GM12878 (cell line): ENCODE results near the gene FAM120B. TPM values are rescaled to one million over a fixed set of nuclear protein-coding genes. Genes with fewer than 3 reads are reported as not detected.

ENCODE experiments used
- ATAC-seq: fragments of 200-7000 bp; cut with Tn5 transposase; 3 replicates; pipeline ENCODE4 v1.9.1; 2020; ENCODE audit warnings: mild to moderate bottlenecking, moderate library complexity
- BruUV-seq: library from RNA; stranded (reverse); fragments of 400-500 nt; replicated peaks from 2 replicates; lab custom pipeline; 2021; lab: Mats Ljungman, UMichigan
- CTCF ChIA-PET: fragments of 300-600 bp; sonication (Branson Sonifier 250); formaldehyde crosslinking; extraction: SDS; loops from one replicate; lab custom pipeline; 2021; ENCODE audit warnings: inconsistent platforms; lab: Yijun Ruan, JAX
- POLR2A ChIA-PET: fragments of 350-600 bp; formaldehyde crosslinking; extraction: SDS; loops from one replicate; lab custom pipeline; 2021; ENCODE audit warnings: inconsistent platforms; lab: Charles Lee
- RAD21 ChIA-PET: fragments of 300-600 bp; sonication (Branson Sonifier 250); formaldehyde crosslinking; loops from one replicate; lab custom pipeline; 2023; ENCODE audit warnings: antibody characterized with exemption; ENCODE audit not compliant: unreplicated experiment; lab: Charles Lee
- SMC1A ChIA-PET: fragments of 300-600 bp; sonication (Branson Sonifier 250); formaldehyde crosslinking; loops from one replicate; lab custom pipeline; 2023; ENCODE audit not compliant: unreplicated experiment, uncharacterized antibody; lab: Charles Lee
- DNase-seq: peaks from one replicate; pipeline ENCODE4 v3.0.0-alpha.2; 2011; ENCODE audit warnings: low read depth, low spot score
- FAIRE-seq: peaks from 3 replicates; lab custom pipeline; 2011; peaks lifted over from hg19 to GRCh38; lab: Jason Lieb, UNC
- H2AFZ ChIP-seq: 2 replicates; pipeline ENCODE4 v1.6.0; 2011; ENCODE audit warnings: low read depth, low read length, control low read depth; ENCODE audit not compliant: control insufficient read depth
- H3K27ac ChIP-seq: 2 replicates; pipeline ENCODE4 v1.5.1; 2011; ENCODE audit warnings: control low read depth; ENCODE audit not compliant: control insufficient read depth, insufficient read depth
- H3K27me3 ChIP-seq, 2 experiments: replicated peaks in 1 of 2; 2 replicates each; pipeline versions ENCODE4 v1.6.0 to v1.6.1; 2011; ENCODE audit warnings: low read length in 1 of 2; ENCODE audit not compliant: control insufficient read depth in 2 of 2, insufficient read depth in 2 of 2
- H3K36me3 ChIP-seq, 2 experiments: 2 replicates each; pipeline ENCODE4 v1.5.1; 2011; ENCODE audit warnings: low read length in 1 of 2; ENCODE audit not compliant: control insufficient read depth in 2 of 2, insufficient read depth in 2 of 2
- H3K4me1 ChIP-seq: 2 replicates; pipeline ENCODE4 v1.6.1; 2011; ENCODE audit warnings: mild to moderate bottlenecking, low read length, moderate library complexity, mixed read lengths; ENCODE audit not compliant: control insufficient read depth, insufficient read depth
- H3K4me2 ChIP-seq: 2 replicates; pipeline ENCODE4 v1.6.0; 2011; ENCODE audit warnings: control low read depth; ENCODE audit not compliant: control insufficient read depth, insufficient read depth
- H3K4me3 ChIP-seq: fragments of 200-600 bp; sonication (generic); 2 replicates; pipeline ENCODE4 v1.5.1; 2016
- H3K79me2 ChIP-seq: 2 replicates; pipeline ENCODE4 v1.6.0; 2011; ENCODE audit warnings: low read length; ENCODE audit not compliant: control insufficient read depth, insufficient read depth
- H3K9ac ChIP-seq: 2 replicates; pipeline ENCODE4 v1.8.0; 2011; ENCODE audit warnings: low read length, control low read depth, mixed read lengths; ENCODE audit not compliant: control insufficient read depth, insufficient read depth
- H3K9me3 ChIP-seq: replicated peaks from 3 replicates; pipeline ENCODE4 v1.5.1; 2011; ENCODE audit warnings: mild to moderate bottlenecking, low read length; ENCODE audit not compliant: control insufficient read depth, insufficient read depth
- H4K20me1 ChIP-seq: 2 replicates; pipeline ENCODE4 v1.6.0; 2011; ENCODE audit not compliant: control insufficient read depth, insufficient read depth
- CHD4 ChIP-seq: fragments of 200-600 bp; sonication (generic); IDR thresholded peaks from 2 replicates; pipeline ENCODE4 v1.6.1; 2016; ENCODE audit warnings: mild to moderate bottlenecking
- E4F1 ChIP-seq: fragments of 450-650 bp; IDR thresholded peaks from 2 replicates; pipeline ENCODE4 v1.6.1; 2018; ENCODE audit warnings: borderline replicate concordance, mild to moderate bottlenecking; ENCODE audit not compliant: partially characterized antibody
- FOS ChIP-seq: IDR thresholded peaks from 3 replicates; pipeline ENCODE4 v1.6.1; 2011; ENCODE audit warnings: borderline replicate concordance; ENCODE audit not compliant: insufficient read length; ENCODE audit errors: extremely low read depth
- FOXM1 ChIP-seq: IDR thresholded peaks from 2 replicates; pipeline ENCODE4 v1.6.1; 2012; ENCODE audit warnings: low read depth, mild to moderate bottlenecking, inconsistent platforms, low read length, moderate library complexity
- HDAC6 ChIP-seq: fragments of 200-600 bp; sonication (generic); IDR thresholded peaks from one replicate; pipeline ENCODE4 v1.8.0; 2017; ENCODE audit warnings: antibody characterized with exemption; ENCODE audit not compliant: unreplicated experiment
- IRF4 ChIP-seq: IDR thresholded peaks from 2 replicates; pipeline ENCODE4 v1.6.1; 2011; ENCODE audit warnings: low read depth, low read length
- NFYA ChIP-seq: IDR thresholded peaks from 2 replicates; pipeline ENCODE4 v1.6.1; 2011; ENCODE audit warnings: low read depth, mild to moderate bottlenecking, low read length, improper control_type of control experiment, borderline replicate concordance
- RB1 ChIP-seq: fragments of 450-650 bp; formaldehyde crosslinking; IDR thresholded peaks from 2 replicates; pipeline ENCODE4 v1.6.1; 2017; ENCODE audit warnings: mild to moderate bottlenecking, borderline replicate concordance
- TAF1 ChIP-seq: IDR thresholded peaks from 2 replicates; pipeline ENCODE4 v1.6.1; 2011; ENCODE audit warnings: mild to moderate bottlenecking, low read depth, low read length, borderline replicate concordance
- TARDBP ChIP-seq: IDR thresholded peaks from 2 replicates; pipeline ENCODE4 v1.6.1; 2016; ENCODE audit warnings: borderline replicate concordance
- ZBTB33 ChIP-seq: fragments of 450-650 bp; IDR thresholded peaks from 2 replicates; pipeline ENCODE4 v1.6.1; 2017; ENCODE audit warnings: mild to moderate bottlenecking
- WGBS: methylation state at CpG from one replicate; pipeline ENCODE4 v1.1.6; 2016; ENCODE audit warnings: low lambda C conversion rate; ENCODE audit not compliant: insufficient replicate concordance, insufficient coverage; ENCODE audit errors: missing lambda C conversion rate; 5-methylcytosine and 5-hydroxymethylcytosine counted together
- in situ Hi-C: fragments of 300-500 bp; cut with MboI; formaldehyde crosslinking; loops from 9 replicates; pipeline ENCODE4 v1.14.3; 2018; ENCODE audit warnings: mixed read lengths
- intact Hi-C: fragments of 100-400 bp; cut with micrococcal nuclease; formaldehyde crosslinking; loops from one replicate; pipeline ENCODE4 v1.14.2; 2022; ENCODE audit not compliant: unreplicated experiment
- polyA plus RNA-seq, 11 experiments: library from polyadenylated mRNA; depleted of rRNA in 4 of 11; unstranded in 6 of 11; stranded (reverse) in 5 of 11; fragments of >200 nt; fragmentation: Nextera tagmentation in 4 of 11; fragmentation: Illumina TruSeq in 1 of 11; extraction: Ambion mirVana in 4 of 11; extraction: Trizol in 1 of 11; gene quantifications; 1 replicate in 1 of 11; 2 replicates in 10 of 11; pipeline versions ENCODE4 v1.2.1 to v1.2.3, GENCODE V29; 2011 to 2016; ENCODE audit warnings: inconsistent platforms in 2 of 11, missing spikeins in 2 of 11, low read depth in 1 of 11
- total RNA-seq, 4 experiments: library from RNA; depleted of rRNA in 3 of 4; stranded (reverse); fragments of >200 nt in 3 of 4; fragmentation: Illumina TruSeq in 1 of 4; extraction: Trizol in 1 of 4; gene quantifications; 2 replicates each; pipeline versions ENCODE4 v1.2.1 to v1.2.3, GENCODE V29; 2013 to 2021
- TF ChIP-seq, protein P1 (sequence below): fragments of 450-650 bp; formaldehyde crosslinking; IDR thresholded peaks from 2 replicates; pipeline ENCODE4 v1.5.0; 2022; ENCODE audit warnings: mild to moderate bottlenecking, missing genetic modification characterization

Gene FAM120B
- total and polyA plus RNA-seq, 10 of the 15 experiments (the other 5 are each of a cell fraction or from before 2014, with no cell fraction given): 3.3 to 21.6 (median 15.3) TPM

DNA sequence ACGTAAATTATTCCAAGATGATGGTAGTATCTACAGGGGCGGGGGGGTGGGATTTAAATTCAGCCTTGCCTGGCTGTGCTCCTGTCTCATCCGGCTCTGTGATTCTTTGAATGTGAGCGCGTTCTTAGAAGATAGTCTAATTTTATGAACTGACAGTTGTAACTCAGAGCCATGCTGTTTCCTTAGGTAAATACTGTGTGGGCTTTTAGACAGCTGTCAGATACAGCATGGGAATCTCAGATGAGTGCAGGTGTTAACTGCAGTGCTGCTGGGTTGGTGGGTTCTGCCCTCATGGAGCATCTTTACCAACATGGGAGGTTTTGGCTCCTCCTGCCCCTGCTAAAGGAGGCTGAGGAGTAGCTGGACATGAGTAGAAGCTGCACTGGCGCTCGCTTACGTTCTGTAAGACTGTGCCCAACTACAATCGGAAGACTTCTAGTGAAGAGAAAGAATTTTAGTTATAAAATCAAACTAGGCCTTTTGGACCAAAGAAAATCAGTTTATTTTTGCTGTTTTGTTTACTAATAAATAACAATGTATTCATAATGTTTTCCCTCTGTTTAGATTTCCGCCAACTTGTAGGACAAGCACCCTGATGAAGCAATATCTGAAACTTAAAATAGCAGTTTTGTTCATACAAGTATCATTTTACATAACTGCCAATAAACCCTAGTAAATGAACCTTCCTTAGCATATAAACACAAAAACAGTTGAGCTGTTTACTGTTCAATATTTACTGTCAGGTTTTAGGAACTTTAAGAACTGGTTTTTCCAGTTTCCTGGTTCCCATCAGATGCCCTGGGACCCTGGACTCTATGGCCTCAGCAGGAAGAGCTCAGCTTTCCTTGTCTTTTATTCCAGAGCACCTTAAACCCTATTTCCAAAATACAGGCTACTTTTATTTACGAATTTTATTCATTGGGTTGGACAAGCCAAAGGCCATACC is 66.1 kb downstream of the FAM120B start:
- no peak overlapping the region for H3K4me3 ChIP-seq
- WGBS: 99% methylated on average over 11 of the region's 11 CpGs
- H3K36me3 ChIP-seq: peaks cover 2 to 4% of the 10 kb centered on the region in 2 experiments; a peak in 3 of 4 replicates
- no peak overlapping the region for H3K9ac ChIP-seq
- ATAC-seq (no peak), DNase-seq (no peak), FAIRE-seq (no peak)
- TF ChIP-seq TARDBP (no peak), FOXM1 (no peak), ZBTB33 (no peak), HDAC6 (no peak), NFYA (no peak), IRF4 (no peak), TAF1 (no peak), CHD4 (no peak), RB1 (no peak), FOS (no peak), E4F1 (no peak)
- TF ChIP-seq, protein P1, sequence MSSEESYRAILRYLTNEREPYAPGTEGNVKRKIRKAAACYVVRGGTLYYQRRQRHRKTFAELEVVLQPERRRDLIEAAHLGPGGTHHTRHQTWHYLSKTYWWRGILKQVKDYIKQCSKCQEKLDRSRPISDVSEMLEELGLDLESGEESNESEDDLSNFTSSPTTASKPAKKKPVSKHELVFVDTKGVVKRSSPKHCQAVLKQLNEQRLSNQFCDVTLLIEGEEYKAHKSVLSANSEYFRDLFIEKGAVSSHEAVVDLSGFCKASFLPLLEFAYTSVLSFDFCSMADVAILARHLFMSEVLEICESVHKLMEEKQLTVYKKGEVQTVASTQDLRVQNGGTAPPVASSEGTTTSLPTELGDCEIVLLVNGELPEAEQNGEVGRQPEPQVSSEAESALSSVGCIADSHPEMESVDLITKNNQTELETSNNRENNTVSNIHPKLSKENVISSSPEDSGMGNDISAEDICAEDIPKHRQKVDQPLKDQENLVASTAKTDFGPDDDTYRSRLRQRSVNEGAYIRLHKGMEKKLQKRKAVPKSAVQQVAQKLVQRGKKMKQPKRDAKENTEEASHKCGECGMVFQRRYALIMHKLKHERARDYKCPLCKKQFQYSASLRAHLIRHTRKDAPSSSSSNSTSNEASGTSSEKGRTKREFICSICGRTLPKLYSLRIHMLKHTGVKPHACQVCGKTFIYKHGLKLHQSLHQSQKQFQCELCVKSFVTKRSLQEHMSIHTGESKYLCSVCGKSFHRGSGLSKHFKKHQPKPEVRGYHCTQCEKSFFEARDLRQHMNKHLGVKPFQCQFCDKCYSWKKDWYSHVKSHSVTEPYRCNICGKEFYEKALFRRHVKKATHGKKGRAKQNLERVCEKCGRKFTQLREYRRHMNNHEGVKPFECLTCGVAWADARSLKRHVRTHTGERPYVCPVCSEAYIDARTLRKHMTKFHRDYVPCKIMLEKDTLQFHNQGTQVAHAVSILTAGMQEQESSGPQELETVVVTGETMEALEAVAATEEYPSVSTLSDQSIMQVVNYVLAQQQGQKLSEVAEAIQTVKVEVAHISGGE (CRISPR knock-in tag): no peak
- H3K4me2 ChIP-seq: no peak overlapping the region
- H3K9me3 ChIP-seq: no peaks in the 10 kb centered on the region
- no peaks in the 10 kb centered on the region for H4K20me1 ChIP-seq
- CTCF ChIA-PET: no interaction called here
- POLR2A ChIA-PET: no interaction called here
- H3K4me1 ChIP-seq: no peaks in the 10 kb centered on the region
- H3K27me3 ChIP-seq: no peaks in the 10 kb centered on the region
- H3K79me2 ChIP-seq: no peaks in the 10 kb centered on the region
- H2AFZ ChIP-seq: no peak overlapping the region
- no peak overlapping the region for H3K27ac ChIP-seq
- SMC1A ChIA-PET: interaction anchor here (1.0 kb wide), 2 partner anchors 10 to 68 kb away, joined by 3 read pairs; no protein-coding TSS in a partner anchor
- in situ Hi-C loops: no loop called here
- no TSS peak for BruUV-seq
- intact Hi-C loops: no loop called here
- RAD21 ChIA-PET: no interaction called here
